Smooth muscle cell (in vitro differentiated cells): ENCODE data around the gene KRTAP12-4. TPM values are rescaled to one million over a fixed set of nuclear protein-coding genes. Genes with fewer than 3 reads are reported as not detected.

Experiments used
- DNase-seq: peaks from one replicate; lab custom pipeline; 2025; ENCODE audit not compliant: unreplicated experiment; lab: John Stamatoyannopoulos, UW
- H2AFZ ChIP-seq: fragments of 200-600 bp; sonication (generic); 2 replicates; pipeline ENCODE4 v1.6.0; 2016; ENCODE audit warnings: antibody characterized with exemption, low read depth, mild to moderate bottlenecking
- H3F3A ChIP-seq: fragments of 200-600 bp; sonication (generic); 2 replicates; pipeline ENCODE4 v1.6.0; 2017; ENCODE audit warnings: antibody characterized with exemption, low read depth
- H3K27ac ChIP-seq: fragments of 200-600 bp; sonication (generic); 2 replicates; pipeline ENCODE4 v1.5.1; 2016; ENCODE audit warnings: low read depth, mild to moderate bottlenecking
- H3K27me3 ChIP-seq: fragments of 200-600 bp; sonication (generic); 2 replicates; pipeline ENCODE4 v1.6.1; 2016; ENCODE audit warnings: low read depth, mild to moderate bottlenecking
- H3K36me3 ChIP-seq: fragments of 200-600 bp; sonication (generic); 2 replicates; pipeline ENCODE4 v1.5.1; 2016; ENCODE audit warnings: low read depth
- H3K4me1 ChIP-seq: fragments of 200-600 bp; sonication (generic); 2 replicates; pipeline ENCODE4 v1.5.1; 2016; ENCODE audit warnings: low read depth
- H3K4me2 ChIP-seq: fragments of 200-600 bp; sonication (generic); 2 replicates; pipeline ENCODE4 v1.6.0; 2016; ENCODE audit warnings: mild to moderate bottlenecking
- H3K4me3 ChIP-seq: fragments of 200-600 bp; sonication (generic); 2 replicates; pipeline ENCODE4 v1.5.1; 2016; ENCODE audit warnings: mild to moderate bottlenecking
- H3K79me2 ChIP-seq: fragments of 200-600 bp; sonication (generic); 2 replicates; pipeline ENCODE4 v1.6.0; 2016; ENCODE audit warnings: low read depth, mild to moderate bottlenecking
- H3K9ac ChIP-seq: fragments of 200-600 bp; sonication (generic); 2 replicates; pipeline ENCODE4 v1.6.0; 2016; ENCODE audit warnings: low read depth
- H3K9me3 ChIP-seq: fragments of 200-600 bp; sonication (generic); replicated peaks from 2 replicates; pipeline ENCODE4 v1.5.1; 2016; ENCODE audit warnings: low read depth
- H4K20me1 ChIP-seq: fragments of 200-600 bp; sonication (generic); 2 replicates; pipeline ENCODE4 v1.6.0; 2016; ENCODE audit warnings: low read depth
- WGBS: methylation state at CpG from one replicate; pipeline ENCODE4 v1.1.7; 2016; ENCODE audit warnings: low lambda C conversion rate; 5-methylcytosine and 5-hydroxymethylcytosine counted together
- polyA plus RNA-seq: library from polyadenylated mRNA; unstranded; fragments of >200 nt; fragmentation: Nextera tagmentation; extraction: Ambion mirVana; gene quantifications from 2 replicates; pipeline ENCODE4 v1.2.1, GENCODE V29; 2016
- total RNA-seq: library from RNA; depleted of rRNA; stranded (reverse); fragments of >200 nt; gene quantifications from 2 replicates; pipeline ENCODE4 v1.2.3, GENCODE V29; 2014
- TF ChIP-seq, protein P1 (sequence below): fragments of 200-600 bp; sonication (generic); IDR thresholded peaks from 2 replicates; pipeline ENCODE4 v1.5.1; 2017; ENCODE audit warnings: borderline replicate concordance, mild to moderate bottlenecking, antibody characterized with exemption; ENCODE audit not compliant: insufficient read depth, poor library complexity, severe bottlenecking

KRTAP12-4 gene
- total and polyA plus RNA-seq, 2 experiments from 2014 or later = not detected

DNA sequence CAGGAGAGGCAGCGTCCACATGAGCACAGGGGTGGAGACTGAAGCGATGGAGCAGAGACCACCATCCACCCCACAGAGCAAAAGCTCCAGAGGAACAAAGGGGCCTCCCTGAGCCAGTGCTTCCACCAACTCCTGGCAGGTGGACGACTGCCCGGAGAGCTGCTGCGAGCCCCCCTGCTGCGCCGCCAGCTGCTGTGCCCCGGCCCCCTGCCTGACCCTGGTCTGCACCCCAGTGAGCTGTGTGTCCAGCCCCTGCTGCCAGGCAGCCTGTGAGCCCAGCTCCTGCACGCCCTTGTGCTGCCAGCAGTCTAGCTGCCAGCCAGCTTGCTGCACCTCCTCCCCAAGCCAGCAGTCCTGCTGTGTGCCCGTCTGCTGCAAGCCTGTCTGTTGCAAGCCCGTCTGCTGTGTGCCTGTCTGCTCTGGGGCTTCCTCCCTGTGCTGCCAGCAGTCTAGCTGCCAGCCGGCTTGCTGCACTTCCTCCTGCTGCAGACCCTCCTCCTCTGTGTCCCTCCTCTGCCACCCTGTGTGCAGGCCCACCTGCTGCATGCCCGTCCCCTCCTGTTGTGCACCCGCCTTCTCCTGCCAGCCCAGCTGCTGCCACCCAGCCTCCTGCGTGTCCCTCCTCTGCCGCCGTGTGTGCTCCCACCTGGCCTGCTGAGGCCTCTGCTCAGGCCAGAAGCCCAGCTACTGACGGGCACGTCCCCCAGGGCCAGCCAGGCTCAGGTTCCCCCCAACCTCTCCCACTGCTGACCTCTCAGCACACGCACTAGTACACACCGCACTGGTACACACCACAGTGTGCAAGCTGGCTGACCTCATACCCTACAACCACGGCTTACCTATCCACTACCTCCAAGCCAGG lies 47.9 kb upstream of the KRTAP12-4 start:
- Histone ChIP-seq H3K79me2 (no peaks in the 10 kb centered on the region), H3K4me1 (peaks cover 16% of the 10 kb centered on the region), H3K27me3 (peaks cover 43% of the 10 kb centered on the region), H2AFZ (no peak overlapping the region), H3K36me3 (no peaks in the 10 kb centered on the region), H3K9ac (no peak overlapping the region), H4K20me1 (no peaks in the 10 kb centered on the region), H3F3A (no peaks in the 10 kb centered on the region), H3K4me3 (no peak overlapping the region), H3K4me2 (no peak overlapping the region), H3K9me3 (no peaks in the 10 kb centered on the region), H3K27ac (no peak overlapping the region)
- TF ChIP-seq, protein P1, sequence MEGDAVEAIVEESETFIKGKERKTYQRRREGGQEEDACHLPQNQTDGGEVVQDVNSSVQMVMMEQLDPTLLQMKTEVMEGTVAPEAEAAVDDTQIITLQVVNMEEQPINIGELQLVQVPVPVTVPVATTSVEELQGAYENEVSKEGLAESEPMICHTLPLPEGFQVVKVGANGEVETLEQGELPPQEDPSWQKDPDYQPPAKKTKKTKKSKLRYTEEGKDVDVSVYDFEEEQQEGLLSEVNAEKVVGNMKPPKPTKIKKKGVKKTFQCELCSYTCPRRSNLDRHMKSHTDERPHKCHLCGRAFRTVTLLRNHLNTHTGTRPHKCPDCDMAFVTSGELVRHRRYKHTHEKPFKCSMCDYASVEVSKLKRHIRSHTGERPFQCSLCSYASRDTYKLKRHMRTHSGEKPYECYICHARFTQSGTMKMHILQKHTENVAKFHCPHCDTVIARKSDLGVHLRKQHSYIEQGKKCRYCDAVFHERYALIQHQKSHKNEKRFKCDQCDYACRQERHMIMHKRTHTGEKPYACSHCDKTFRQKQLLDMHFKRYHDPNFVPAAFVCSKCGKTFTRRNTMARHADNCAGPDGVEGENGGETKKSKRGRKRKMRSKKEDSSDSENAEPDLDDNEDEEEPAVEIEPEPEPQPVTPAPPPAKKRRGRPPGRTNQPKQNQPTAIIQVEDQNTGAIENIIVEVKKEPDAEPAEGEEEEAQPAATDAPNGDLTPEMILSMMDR = no peak
- WGBS = 89% methylated on average over 20 of the region's 22 CpGs
- DNase-seq = no peak

DNA sequence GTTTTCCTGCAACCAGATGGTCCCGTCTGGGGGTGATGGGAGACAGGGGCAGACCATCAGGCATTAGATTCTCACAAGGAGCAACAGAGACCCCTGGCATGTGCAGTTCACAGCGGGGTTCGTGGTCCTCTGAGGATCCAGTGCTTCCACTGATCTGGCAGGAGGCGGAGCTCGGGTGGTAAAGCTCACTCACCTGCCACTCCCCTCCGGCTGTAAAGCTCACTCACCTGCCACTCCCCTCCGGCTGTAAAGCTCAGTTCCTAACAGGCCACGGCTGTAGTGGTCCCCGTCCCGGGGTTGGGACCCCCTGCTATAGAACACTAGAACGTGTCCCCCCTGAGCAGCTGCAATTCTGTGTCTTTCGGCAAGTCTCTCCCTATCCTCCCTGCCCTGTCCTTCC lies 47.1 kb upstream of the KRTAP12-4 start:
- no peak overlapping the region for H3K9ac ChIP-seq
- no peak overlapping the region for H3K4me3 ChIP-seq
- H3K9me3 ChIP-seq = no peaks in the 10 kb centered on the region
- no peak overlapping the region for H3K4me2 ChIP-seq
- no peak overlapping the region for H3K27ac ChIP-seq
- no peaks in the 10 kb centered on the region for H4K20me1 ChIP-seq
- peaks cover 35% of the 10 kb centered on the region for H3K27me3 ChIP-seq
- H3K79me2 ChIP-seq = no peaks in the 10 kb centered on the region
- 64% methylated on average over 12 of the region's 12 CpGs for WGBS
- H2AFZ ChIP-seq = no peak overlapping the region
- H3K36me3 ChIP-seq = no peaks in the 10 kb centered on the region
- no peaks in the 10 kb centered on the region for H3F3A ChIP-seq
- DNase-seq = no peak
- TF ChIP-seq, protein P1 = no peak
- H3K4me1 ChIP-seq = peaks cover 14% of the 10 kb centered on the region

DNA sequence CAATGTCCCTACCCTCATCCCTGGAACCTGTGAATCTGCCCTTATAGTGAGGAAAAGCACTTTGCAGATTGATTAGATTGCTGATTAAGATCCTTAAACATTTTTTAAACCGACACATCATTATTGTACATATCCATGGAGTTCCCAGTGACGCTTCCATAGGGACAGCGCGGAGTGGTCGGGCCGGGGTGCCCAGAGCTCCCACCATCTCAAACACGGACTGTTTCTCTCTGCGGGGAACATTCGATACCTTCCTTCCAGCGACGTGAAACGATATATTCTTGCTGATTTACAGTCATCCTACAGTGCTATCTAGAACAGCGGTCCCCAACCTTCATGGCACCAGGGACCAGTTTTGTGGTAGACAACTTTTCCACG lies 46.6 kb upstream of the KRTAP12-4 start:
- Histone ChIP-seq H3K4me3 (no peak overlapping the region), H3K79me2 (no peaks in the 10 kb centered on the region), H3K4me2 (no peak overlapping the region), H3K9me3 (no peaks in the 10 kb centered on the region), H3K27me3 (peaks cover 30% of the 10 kb centered on the region), H3K4me1 (peaks cover 14% of the 10 kb centered on the region), H4K20me1 (no peaks in the 10 kb centered on the region), H2AFZ (no peak overlapping the region), H3K36me3 (no peaks in the 10 kb centered on the region), H3K9ac (no peak overlapping the region), H3F3A (no peaks in the 10 kb centered on the region), H3K27ac (no peak overlapping the region)
- 88% methylated on average over 14 of the region's 14 CpGs for WGBS
- TF ChIP-seq, protein P1 = no peak
- no peak for DNase-seq
